ENCODE results near the gene NLRP7.

DNA sequence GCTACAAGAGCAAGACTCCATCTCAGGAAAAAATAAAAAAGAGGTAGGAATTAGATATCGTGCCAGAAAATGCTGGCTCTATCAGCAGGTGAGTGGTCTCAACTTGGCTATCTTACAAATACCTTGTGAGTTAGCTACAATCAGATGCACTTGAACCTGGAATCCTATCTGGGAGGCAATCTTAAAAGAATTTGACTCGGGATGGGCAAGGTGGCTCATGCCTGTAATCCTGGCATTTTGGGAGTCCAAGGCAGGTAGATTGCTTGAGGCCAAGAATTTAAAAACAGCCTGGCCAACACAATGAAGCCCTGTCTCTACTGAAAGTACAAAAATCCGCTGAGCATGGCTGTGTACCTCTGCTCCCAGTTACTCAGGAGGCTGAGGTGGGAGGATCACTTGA lies 48.2 kb upstream of the NLRP7 start:
- TF ChIP-seq, protein P1, sequence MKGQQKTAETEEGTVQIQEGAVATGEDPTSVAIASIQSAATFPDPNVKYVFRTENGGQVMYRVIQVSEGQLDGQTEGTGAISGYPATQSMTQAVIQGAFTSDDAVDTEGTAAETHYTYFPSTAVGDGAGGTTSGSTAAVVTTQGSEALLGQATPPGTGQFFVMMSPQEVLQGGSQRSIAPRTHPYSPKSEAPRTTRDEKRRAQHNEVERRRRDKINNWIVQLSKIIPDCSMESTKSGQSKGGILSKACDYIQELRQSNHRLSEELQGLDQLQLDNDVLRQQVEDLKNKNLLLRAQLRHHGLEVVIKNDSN (IDR thresholded peaks at IDR 0.05): no peak
- TF ChIP-seq RAD21 (IDR thresholded peaks at IDR 0.05; ENCODE audit: low read depth): no peak
- TF ChIP-seq, protein P2, sequence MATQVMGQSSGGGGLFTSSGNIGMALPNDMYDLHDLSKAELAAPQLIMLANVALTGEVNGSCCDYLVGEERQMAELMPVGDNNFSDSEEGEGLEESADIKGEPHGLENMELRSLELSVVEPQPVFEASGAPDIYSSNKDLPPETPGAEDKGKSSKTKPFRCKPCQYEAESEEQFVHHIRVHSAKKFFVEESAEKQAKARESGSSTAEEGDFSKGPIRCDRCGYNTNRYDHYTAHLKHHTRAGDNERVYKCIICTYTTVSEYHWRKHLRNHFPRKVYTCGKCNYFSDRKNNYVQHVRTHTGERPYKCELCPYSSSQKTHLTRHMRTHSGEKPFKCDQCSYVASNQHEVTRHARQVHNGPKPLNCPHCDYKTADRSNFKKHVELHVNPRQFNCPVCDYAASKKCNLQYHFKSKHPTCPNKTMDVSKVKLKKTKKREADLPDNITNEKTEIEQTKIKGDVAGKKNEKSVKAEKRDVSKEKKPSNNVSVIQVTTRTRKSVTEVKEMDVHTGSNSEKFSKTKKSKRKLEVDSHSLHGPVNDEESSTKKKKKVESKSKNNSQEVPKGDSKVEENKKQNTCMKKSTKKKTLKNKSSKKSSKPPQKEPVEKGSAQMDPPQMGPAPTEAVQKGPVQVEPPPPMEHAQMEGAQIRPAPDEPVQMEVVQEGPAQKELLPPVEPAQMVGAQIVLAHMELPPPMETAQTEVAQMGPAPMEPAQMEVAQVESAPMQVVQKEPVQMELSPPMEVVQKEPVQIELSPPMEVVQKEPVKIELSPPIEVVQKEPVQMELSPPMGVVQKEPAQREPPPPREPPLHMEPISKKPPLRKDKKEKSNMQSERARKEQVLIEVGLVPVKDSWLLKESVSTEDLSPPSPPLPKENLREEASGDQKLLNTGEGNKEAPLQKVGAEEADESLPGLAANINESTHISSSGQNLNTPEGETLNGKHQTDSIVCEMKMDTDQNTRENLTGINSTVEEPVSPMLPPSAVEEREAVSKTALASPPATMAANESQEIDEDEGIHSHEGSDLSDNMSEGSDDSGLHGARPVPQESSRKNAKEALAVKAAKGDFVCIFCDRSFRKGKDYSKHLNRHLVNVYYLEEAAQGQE (IDR thresholded peaks at IDR 0.05; ENCODE audit: low read depth): no peak
- TF ChIP-seq EP300 (IDR thresholded peaks at IDR 0.05; ENCODE audit: borderline replicate concordance): no peak
- TF ChIP-seq CEBPB (IDR thresholded peaks at IDR 0.05): no peak
- no peak for TF ChIP-seq CREB1 (IDR thresholded peaks at IDR 0.05; ENCODE audit: low read depth)
- no peak for TF ChIP-seq NFIC (IDR thresholded peaks at IDR 0.05)
- TF ChIP-seq FOXM1 (IDR thresholded peaks at IDR 0.05; ENCODE audit: borderline replicate concordance, low read depth): no peak
- no peak for TF ChIP-seq TEAD4 (IDR thresholded peaks at IDR 0.05)
- no peak for TF ChIP-seq YY1 (IDR thresholded peaks at IDR 0.05; ENCODE audit: low read depth)
- TF ChIP-seq, protein P3, sequence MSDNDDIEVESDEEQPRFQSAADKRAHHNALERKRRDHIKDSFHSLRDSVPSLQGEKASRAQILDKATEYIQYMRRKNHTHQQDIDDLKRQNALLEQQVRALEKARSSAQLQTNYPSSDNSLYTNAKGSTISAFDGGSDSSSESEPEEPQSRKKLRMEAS (IDR thresholded peaks at IDR 0.05): no peak
- TF ChIP-seq TAF1 (IDR thresholded peaks at IDR 0.05; ENCODE audit: low read depth): no peak
- no peak for TF ChIP-seq ZBTB7A (IDR thresholded peaks at IDR 0.05; ENCODE audit: low read depth)
